Upper lobe of left lung (tissue), 4 donors: ENCODE measurements around the gene KCNMA1.

ENCODE experiments used
- POLR2A ChIP-seq, 4 donors: fragments of 450-650 bp; IDR thresholded peaks; one replicate each; pipeline ENCODE4 v1.5.1; 2016 to 2017; ENCODE audit warnings: antibody characterized with exemption in 4 of 4, mild to moderate bottlenecking in 2 of 4
- POLR2AphosphoS5 ChIP-seq, 2 donors: sonication (generic); formaldehyde crosslinking; IDR thresholded peaks; one replicate each; pipeline ENCODE4 v1.5.1; 2017; ENCODE audit warnings: antibody characterized with exemption in 2 of 2
- TF ChIP-seq, protein P1 (sequence below), 6 experiments: fragments of 450-650 bp in 4 of 6; fragments of 200-600 bp in 2 of 6; sonication (generic) in 2 of 6; IDR thresholded peaks; one replicate each; pipeline ENCODE4 v1.5.1; 2016 to 2019; ENCODE audit warnings: antibody characterized with exemption in 6 of 6

DNA sequence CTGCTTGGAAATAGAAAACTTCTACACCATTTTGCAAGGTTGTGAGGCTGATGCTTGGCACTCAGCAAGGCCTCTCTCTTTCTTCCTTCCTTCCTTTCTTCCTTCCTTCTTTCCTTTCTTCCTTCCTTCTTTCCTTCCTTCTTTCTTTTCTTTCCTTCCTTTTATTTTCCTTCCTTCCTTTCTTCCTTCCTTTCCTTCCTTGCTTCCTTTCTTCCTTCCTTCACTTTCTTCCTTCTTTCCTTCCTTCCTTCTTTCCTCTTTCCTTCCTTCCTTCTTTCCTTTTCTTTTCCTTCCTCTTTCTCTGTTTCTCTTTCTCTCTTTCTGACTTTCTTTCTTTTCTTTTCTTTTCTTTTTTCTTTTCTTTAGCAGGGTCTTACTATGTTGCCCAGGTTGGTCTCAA is 460.4 kb downstream of the KCNMA1 start:
- TF ChIP-seq, protein P1, sequence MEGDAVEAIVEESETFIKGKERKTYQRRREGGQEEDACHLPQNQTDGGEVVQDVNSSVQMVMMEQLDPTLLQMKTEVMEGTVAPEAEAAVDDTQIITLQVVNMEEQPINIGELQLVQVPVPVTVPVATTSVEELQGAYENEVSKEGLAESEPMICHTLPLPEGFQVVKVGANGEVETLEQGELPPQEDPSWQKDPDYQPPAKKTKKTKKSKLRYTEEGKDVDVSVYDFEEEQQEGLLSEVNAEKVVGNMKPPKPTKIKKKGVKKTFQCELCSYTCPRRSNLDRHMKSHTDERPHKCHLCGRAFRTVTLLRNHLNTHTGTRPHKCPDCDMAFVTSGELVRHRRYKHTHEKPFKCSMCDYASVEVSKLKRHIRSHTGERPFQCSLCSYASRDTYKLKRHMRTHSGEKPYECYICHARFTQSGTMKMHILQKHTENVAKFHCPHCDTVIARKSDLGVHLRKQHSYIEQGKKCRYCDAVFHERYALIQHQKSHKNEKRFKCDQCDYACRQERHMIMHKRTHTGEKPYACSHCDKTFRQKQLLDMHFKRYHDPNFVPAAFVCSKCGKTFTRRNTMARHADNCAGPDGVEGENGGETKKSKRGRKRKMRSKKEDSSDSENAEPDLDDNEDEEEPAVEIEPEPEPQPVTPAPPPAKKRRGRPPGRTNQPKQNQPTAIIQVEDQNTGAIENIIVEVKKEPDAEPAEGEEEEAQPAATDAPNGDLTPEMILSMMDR (IDR thresholded peaks at IDR 0.05) = no peak
- no peak for TF ChIP-seq POLR2A (IDR thresholded peaks at IDR 0.05)
- TF ChIP-seq POLR2AphosphoS5 (IDR thresholded peaks at IDR 0.05) = no peak
